Embryonic facial prominence (tissue), 1 donor: ENCODE measurements around the gene ADCY6.

Source experiments
- DNase-seq: peaks from one replicate; pipeline ENCODE4 v3.0.0-alpha.2; 2016; ENCODE audit errors: extremely low spot score

The ADCY6 gene

DNA sequence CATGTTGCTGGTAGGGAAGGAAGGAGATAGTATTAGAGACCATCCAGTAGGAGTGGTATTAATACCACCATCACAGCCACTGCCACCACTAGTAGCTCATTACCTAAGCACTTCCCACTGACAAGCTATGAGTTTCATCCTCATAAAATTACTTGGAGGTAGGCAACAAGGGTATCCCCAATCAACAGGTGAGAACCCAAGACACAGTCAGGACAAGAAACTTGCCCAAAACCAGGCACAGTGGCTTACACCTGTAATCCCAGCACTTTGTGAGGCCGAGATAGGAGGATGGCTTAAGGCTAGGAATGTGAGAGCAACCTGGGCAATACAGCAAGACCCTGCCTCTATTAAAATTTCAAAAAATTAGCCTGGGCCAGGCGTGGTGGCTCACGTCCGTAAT is 5.5 kb downstream of the ADCY6 start:
- DNase-seq: no peak

DNA sequence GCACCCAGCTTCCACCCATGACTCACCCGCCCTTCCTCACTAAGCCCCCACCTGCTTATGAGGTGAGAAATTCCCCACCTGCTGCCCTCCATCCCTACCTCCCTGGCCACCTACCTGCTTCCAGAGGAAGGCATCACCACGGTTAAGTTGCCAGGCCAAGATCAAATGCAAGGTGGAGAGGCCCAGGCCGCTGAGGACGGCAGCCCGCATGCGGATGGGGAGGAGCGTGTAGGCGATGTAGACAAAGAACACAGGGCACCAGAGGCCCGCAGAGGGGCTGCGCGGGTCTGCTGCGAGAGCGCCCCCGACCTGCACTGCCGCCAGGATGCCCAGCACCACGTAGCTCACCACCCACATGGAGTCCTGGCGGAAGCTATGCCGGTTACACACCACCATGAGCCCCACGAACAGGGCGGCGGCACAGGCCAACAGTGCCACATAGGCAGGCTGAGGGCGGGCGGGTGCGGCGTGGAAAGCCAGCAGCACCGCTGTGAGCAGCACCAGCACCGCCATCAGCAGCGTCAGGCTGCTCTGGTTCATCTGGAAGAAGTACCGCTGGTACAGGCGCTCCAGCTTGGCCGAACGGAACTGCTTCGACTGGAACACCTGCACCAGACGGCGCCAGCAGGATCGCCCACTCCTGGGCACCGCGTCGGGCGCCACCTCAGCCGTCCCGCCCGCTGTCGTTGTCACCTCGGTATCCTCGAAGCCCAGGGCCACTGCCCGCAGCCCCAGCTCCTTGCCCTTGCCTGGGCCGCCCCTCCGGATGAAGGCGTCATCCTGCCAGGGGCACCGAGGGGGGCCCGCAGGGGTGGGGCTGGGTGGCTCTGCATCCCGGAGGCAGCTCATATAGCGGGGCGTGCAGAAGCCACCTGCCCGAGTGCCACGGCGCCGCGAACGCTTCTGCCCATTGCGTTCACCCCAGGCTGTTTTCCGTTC is 6.2 kb downstream of the ADCY6 start:
- DNase-seq: no peak

DNA sequence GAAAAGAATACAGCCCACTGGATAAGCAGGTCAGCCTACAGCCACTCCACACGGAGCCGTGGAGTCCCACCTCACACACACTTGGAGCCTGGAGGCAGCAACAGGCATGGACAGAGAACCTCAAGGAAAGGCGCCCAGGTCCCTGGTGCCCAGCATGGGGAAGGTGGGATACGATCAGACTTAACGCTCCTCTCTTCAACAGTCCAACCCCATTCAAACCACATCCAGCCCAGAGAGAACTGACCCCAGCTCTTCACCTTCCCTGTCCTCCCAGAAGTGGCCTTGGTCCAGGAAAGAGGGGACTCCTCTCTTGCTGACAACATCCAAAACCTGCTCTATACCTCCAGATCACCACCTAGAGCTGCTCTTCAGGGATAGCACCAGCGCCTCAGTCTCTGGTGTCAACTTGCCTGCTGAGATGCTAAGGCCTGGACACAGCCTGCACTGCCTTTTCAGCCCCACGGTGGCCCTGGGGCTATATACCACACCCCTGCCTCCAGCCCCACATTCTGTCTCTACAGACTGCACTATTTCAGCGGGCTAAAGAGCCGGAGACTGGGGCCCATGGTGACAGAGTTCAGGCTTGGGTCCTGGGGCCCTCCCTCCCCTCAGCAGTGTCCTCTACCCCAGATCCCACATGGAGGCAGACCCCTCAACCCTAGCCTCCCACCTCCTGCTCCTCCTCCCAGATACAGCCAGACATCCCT is 7.0 kb downstream of the ADCY6 start:
- no peak for DNase-seq

DNA sequence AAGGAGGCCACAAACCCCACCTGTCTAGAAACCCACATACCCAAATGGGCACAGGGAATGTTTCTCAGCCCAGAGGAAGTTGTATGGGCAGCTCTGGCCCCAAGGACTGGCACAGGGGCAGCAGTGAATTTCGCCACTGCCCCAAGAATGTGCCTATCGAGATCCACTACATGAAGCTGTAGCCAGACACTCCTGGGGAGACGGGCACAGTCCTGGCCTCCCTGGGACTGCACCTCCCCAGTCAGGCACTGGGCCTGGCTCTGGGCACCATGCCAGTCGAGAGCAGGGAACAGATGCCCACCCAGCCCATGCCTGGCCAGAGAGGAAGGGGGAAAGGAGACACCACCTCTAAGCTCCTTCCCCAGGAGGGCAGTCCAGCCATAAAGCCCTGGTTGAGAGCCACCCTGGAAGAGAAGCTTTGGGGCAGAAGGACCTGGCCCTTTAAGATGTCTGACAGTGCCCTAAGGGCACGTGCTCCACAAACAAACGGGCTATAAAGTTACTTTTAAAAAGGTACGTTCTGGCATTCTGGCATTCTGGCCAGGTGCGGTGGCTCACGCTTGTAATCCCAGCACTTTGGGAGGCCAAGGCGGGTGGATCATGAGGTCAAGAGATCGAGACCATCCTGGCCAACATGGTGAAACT is 8.4 kb downstream of the ADCY6 start:
- DNase-seq: no peak

DNA sequence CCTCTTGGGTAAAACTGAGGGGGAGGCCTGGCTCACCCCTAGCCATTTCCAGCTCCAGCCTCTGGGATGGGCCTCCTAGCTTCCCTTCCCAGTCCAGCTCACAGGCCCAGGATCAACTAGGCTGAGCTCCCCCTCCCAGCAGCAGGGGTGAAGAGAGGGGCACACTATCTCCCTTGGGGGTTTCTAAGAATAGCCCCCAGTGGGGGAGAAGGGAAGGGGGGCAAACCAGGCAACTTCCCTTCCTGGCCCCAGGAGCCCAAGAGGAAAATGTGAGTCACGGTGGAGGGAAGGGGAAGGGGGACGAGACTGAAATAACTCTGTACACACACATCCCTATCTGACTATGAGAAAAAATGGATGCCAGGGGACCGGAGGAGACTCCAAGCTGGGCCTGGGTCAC is 9.0 kb downstream of the ADCY6 start:
- no peak for DNase-seq

DNA sequence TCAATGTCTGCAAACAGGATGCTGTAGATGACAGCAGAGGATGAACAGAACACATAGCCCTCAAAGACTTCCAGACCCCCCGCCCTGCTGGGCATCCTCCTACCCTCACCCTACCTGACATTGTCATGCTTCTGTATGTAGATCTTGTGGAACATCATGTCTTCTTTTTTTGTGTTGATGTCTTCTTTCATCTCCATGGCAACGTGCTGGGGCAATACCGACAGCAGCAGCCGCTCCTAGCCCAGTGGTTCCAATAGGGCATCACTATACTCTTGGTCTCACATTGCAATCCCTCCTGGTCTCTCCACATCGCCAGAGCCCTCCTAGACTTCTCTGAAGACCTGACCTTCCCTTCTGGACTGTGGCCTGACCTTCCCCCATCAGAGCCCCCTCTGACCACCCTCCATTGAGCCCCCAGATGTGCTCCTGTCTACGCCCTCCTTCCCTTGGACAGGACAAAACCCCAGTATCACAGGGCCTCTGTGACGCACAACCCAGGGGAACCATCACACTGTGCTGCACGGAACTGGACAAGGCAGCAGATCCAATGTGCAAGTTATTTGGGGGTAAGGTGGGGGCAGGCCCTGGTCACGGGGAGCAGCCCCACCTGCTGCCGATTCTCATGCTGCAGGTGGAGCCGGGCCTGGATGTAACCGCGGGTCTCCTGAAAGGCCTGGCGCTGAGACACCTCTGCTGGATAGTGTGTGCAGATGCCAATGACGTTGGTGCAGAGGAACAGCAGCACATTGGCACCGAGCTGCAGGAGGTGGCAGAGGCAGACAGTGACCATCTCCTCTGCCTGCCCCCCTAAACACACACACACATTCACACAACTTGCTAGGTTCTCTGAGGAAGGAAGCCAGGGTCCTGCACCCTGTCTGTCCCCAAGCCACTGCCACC is 11.1 kb downstream of the ADCY6 start:
- no peak for DNase-seq

DNA sequence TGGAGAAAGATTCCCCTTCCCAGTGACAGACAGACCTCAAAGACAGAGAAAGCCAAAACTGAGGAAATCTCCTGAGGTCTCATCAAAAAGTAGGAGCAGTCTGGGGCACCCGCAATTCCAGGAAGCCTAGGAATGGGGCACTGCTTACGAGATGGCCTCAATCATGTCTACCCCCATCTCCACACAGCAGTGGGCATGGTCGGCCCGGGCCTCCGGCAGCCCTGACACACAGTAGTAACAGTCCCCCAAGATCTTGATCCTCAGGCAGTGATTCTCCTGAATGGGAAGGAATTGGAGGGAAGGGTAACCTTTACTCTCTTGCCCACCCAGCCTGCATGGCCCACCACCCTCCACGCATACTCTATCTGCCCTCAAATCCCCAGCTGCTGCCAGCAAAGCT is 11.9 kb downstream of the ADCY6 start:
- DNase-seq: no peak

DNA sequence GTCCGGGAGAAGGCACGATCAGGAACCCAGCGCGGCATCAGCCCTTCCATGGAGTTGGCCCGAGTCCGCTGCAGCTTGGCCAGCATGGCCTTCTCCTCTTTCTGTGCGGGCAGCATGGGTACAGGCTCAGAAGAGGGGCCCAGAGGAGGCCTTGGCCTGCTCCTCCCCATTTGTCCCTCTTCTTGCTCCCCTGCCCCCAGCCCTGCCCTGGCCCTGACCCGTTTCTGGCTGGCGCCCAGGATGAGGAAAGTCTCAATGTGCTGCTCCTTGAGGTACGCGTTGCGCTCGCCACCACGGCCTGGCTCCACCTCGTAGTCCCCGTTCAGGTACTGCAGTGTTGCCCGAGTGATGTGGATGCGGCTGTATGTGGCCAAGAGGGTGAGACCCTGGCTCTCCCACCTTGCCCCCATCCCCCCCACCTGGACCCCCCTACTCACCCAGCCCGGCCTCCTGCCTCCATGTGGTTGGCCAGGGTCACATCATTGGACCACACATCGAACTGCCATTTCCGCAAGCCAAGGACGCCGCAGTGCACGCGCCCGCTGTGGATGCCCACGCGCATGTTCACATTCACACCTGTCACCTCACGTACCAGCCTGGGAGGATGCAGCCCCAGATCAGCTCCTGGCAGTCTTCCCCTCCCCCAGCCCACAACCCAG is 12.8 kb downstream of the ADCY6 start:
- no peak for DNase-seq

DNA sequence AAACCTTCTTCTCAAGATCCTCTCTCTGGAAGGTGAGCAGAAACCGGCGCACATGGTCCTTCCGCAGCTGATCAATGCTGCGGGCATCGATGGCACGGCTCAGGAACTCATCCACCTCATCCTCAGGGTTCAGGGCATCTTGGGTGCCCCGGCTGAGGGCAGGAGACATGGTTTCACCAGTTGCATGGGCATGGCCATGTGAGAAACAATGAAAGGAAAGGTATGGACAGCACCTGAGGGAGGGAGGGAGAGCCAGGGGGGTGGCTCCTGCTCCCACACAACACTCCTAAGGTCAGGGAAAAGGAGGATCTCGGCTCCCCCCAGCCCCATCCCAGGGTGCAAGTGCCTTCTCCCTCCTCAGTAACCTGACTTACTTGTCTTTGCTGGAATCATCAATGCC is 13.6 kb downstream of the ADCY6 start:
- DNase-seq: no peak

DNA sequence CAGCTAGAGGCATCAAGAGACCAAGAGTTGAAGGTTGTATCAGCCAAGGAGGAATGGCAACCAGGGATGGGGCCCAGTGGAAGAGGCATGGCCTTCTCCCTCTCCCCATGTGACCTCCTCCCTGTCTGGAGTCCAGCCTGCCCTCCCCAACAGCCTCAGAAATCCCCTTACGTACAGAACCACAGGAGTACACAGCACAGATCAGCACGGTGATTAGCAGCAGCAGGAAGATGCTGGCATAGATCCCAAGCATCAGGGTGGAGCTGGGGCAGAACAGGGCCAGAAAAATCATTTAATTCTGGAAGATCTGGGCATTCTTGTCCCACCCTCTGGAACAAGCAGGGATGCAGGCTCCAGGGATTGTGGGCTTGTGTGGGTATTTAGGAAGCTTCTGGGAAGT is 14.4 kb downstream of the ADCY6 start:
- no peak for DNase-seq

DNA sequence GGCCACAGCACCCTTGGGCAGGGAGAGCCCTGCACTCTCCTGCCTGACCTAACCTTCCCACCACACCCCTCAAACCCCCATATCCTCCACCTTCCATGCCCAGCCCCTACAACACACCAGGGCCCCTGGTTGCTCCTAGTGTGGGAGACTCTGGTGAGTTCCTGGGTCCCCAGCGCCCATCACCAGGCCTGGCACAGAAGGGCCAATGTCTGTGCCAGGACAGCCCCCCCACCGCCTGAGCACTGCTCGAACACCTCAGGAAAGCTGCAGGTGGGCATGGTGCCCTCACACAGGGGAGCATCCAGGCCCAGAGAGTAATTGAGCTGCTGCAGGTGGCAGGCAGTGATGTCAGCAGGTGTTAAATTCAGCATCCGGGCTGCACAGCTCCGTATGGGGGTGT is 15.2 kb downstream of the ADCY6 start:
- no peak for DNase-seq

DNA sequence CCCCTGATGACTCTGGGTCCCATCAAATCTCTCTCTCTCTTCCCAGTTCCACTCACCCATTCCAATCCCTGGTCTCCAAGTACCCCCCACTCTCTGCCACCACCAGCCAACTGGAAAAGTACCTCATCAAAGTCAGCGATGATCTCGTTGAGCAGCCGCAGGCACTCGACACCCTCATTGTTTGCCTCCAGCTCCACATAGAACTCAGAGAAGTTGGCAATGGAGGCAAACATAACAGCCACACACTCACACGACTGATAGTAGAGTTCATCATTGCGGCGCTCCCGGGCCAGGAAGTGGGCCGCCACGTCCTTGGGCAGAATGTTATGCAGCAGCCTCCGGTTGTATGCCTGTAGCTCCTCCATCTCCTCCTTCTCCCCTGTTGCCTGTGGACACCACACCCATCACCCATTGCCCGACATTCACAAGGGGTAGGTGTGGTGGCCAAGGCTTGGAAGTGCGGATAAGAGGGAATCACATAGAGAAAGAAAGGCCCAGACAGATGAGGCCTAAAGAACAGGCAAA is 17.2 kb downstream of the ADCY6 start:
- DNase-seq: no peak

DNA sequence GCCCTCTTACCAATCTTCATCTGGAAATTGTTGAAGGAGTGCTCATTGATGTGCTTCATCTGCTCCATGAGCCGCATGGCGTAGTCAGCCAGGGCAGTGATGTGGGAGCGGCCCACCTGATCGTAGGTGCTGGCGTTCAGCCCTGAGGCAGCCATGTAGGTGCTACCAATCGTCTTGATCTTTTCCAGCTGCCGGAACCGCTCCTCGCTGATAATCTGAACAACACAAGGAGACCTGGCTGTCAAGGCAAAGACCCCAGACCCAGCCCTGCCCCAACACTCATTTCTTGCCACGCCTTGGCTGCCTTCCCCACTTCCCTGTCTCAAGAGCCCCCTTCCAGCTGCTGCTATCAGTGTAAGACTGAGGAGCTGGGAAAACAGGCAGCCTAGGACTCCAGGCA is 18.1 kb downstream of the ADCY6 start:
- no peak for DNase-seq

DNA sequence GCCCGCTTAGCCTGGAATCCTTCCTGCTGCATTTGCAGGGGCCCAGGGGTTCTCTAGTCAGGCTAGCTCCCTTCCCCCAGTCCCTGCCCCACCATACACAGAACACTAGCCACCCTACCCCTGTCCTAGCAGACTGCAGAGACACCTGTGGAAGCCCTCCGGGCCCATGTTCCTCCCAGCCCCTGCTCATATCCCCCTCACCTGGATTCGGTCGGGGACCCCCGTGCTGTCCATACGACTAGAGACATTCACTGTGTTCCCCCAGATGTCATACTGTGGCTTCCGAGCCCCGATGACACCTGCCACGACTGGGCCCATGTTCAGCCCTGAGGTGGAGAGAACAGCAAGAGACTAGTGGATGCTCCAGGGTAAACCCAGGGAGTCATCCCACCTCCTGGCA is 20.2 kb downstream of the ADCY6 start:
- DNase-seq: no peak

DNA sequence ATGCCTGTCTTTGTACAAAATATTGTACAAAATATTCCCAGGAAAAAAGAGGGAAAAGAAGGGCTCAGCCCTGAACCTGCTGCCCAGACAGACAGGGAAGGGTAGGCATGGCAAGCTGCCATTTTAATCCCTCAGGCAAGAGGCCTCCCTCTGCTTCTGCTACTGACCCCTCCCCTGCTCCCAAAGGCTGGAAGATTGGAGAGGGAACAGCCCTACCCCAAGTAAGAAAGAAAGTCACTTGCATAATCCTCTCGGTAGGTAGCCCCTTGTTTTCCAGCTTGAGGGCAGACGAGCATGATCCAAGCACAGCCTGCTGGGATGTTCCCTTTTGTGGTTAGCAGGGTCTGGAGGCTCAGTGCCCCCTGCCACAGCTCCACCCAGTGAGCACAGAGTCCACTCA is 20.7 kb downstream of the ADCY6 start:
- no peak for DNase-seq

DNA sequence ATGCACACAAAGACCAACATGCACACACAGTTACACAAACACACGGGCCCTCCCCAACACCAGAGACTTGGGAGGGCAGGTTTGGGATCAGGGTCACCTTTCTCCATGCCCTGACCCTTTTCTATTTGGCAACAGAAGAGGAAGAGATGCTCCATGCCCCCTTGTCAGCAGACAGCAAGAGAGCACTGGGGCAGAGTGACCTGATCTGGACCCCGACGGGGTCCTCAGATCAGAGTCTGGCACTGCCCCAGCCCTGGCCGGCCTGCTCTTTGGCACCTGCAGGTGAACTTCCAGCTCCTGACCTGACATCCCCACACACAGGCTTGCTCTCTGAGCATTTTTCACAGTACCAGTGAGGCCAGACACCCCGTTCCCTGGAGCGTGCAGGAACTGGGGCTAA is 21.4 kb downstream of the ADCY6 start:
- DNase-seq: no peak

DNA sequence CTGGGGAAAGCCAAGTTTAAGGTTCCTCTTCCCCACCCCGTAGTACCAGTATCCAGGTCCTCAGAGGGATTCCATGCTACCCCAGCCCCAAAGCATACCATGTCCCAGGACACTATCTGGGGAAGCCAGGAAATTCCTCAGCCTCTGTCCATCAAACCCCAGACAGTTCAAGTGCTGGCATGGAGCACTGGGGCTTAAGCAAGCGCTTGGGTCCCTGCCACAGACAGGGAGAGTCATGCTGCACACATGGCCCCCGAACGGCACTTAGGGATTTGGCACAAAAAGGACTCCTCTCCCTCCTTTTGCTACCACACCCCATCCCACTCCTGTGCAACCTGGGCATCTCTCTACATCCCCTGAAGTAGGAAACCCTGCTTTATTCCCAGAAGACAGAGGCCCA is 21.8 kb downstream of the ADCY6 start:
- DNase-seq: no peak

DNA sequence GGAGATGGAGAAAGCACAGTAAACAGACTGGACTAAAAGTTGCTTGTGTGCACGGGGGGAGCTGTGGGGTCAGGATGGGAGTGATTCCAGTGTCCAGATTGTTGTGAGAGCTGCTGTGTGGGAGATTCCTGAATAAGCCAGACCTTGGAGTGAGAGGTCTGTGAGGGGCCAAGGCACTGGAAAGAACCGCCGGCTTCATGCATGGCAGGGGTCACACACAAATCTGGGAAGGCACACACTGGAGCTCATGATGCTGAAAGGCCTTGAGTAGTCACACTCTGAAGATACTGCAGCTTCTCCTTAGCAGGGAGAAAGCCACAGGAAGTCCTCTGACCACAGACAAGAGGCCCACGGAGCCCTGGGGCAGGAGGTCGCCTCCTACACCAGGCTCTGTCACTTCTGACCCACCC is 23.1 kb downstream of the ADCY6 start:
- DNase-seq: no peak

DNA sequence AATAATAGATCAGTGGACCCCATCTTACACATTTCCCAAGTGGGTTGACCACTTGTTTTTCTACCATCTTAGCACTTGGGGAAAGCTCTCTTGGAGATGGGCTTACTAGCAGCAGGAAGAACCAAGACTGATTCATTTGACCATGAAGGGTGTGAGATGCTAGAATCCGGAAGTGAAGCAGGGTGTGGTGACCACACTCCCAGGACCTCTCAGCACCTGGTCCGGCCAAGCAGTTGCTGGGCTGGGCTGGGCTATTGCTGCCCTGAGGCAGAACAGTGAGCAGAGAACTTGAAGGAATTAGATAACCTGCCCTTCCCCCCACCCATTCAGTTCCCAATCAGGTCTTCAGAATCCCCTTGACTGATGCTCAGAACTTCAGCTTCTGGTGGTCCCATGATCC is 24.4 kb downstream of the ADCY6 start:
- no peak for DNase-seq

DNA sequence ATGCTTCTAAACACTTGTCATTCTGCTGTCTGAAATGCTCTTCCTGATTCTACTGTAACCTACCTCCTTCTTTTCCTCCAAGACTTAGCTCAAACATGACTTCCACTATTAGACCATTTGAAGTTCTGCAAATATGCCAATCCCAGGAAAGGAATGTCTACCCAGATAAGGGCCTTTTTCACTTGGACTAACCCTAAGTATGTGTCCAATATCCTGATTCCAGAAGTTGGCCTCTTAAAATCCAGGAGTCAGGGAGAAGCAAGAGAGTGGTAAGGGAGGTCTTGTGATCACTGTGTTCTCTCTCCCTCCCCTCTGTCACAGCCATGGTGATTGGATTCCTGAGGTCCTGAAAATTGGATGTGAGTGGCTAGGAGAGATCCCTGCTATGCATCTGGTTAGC is 30.2 kb downstream of the ADCY6 start:
- DNase-seq: no peak

DNA sequence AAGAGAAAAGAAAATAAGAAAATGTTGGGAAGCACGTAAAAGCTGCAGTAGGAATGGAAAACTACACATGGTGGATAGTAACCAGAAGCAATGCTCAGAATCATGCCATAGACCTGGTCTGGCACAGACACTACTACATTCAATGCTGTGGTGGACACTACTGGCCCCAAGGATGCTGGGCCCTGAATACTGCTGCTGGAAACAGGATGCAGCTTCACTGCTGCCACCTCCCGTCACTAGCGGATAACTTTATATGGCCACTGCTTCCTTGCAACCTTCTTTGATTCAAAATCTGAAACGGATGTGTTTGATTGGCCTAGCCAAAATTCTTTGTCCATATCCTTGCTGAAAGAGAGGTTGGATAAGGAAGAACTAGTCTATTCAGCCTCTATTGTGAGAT is 30.7 kb downstream of the ADCY6 start:
- no peak for DNase-seq
